H1 (cell line): ENCODE measurements around the gene DOCK9. TPM values are rescaled to one million over a fixed set of nuclear protein-coding genes. Genes with fewer than 3 reads are reported as not detected.

Source experiments
- CHD7 ChIP-seq: fragments of 300-600 bp; sonication (generic); IDR thresholded peaks from 2 replicates; pipeline ENCODE4 v1.7.1; 2012; ENCODE audit warnings: low read length, moderate library complexity, mild to moderate bottlenecking, inconsistent platforms; ENCODE audit not compliant: insufficient replicate concordance
- GABPA ChIP-seq: IDR thresholded peaks from 2 replicates; pipeline ENCODE4 v1.6.1; 2011; ENCODE audit warnings: mild to moderate bottlenecking, low read length, moderate library complexity, borderline replicate concordance; ENCODE audit not compliant: insufficient read depth
- GTF2F1 ChIP-seq: IDR thresholded peaks from 2 replicates; pipeline ENCODE4 v1.6.1; 2012; ENCODE audit warnings: low read depth, low read length, improper control_type of control experiment, borderline replicate concordance
- KDM4A ChIP-seq: IDR thresholded peaks from one replicate; pipeline ENCODE4 v1.7.1; 2012; ENCODE audit warnings: low read depth, mild to moderate bottlenecking, moderate library complexity, low read length, inconsistent platforms; ENCODE audit not compliant: severe bottlenecking
- KDM5A ChIP-seq: fragments of 200-600 bp; IDR thresholded peaks from 2 replicates; pipeline ENCODE4 v1.7.1; 2012; ENCODE audit warnings: mild to moderate bottlenecking, low read length, inconsistent platforms, mixed read lengths
- RAD21 ChIP-seq, 2 experiments: IDR thresholded peaks in 1 of 2; conservative IDR thresholded peaks in 1 of 2; 2 replicates each; pipeline ENCODE4 v1.6.1; 2011; ENCODE audit warnings: low read depth in 2 of 2, low read length in 2 of 2, improper control_type of control experiment in 1 of 2, inconsistent platforms in 1 of 2, mild to moderate bottlenecking in 1 of 2, moderate library complexity in 1 of 2
- SIX5 ChIP-seq: IDR thresholded peaks from 2 replicates; pipeline ENCODE4 v1.6.1; 2011; ENCODE audit warnings: mild to moderate bottlenecking, low read depth, low read length
- polyA plus RNA-seq, 7 experiments: library from polyadenylated mRNA; depleted of rRNA in 3 of 7; stranded (reverse) in 5 of 7; unstranded in 2 of 7; fragments of >200 nt in 5 of 7; fragments of 200-250 nt in 2 of 7; gene quantifications; 1 replicate in 5 of 7; 2 replicates in 1 of 7; 4 replicates in 1 of 7; pipeline versions ENCODE4 v1.2.1 to v1.2.3, GENCODE V29; 2011 to 2013; ENCODE audit warnings: missing spikeins in 2 of 7, mixed read lengths in 2 of 7
- total RNA-seq: library from RNA; stranded (reverse); fragmentation: NEBNext Ultra II Directional; extraction: Animal tissue kit (Norgen Biotek cat#: 25700); gene quantifications from 2 replicates; pipeline ENCODE4 v1.2.1, GENCODE V29; 2021

Gene DOCK9
- total and polyA plus RNA-seq, 2 of the 8 experiments (the other 6 are each of a cell fraction or from before 2014, with no cell fraction given): 21.6 to 31.5 TPM

- TF ChIP-seq KDM4A: no peak
- TF ChIP-seq RAD21 (IDR thresholded peaks at IDR 0.05 in 1 of 2, conservative IDR thresholded peaks at IDR 0.05 in 1 of 2; ENCODE audit: low read depth in 2 of 2, low read length in 2 of 2): no peak
- TF ChIP-seq KDM5A: no peak
- no peak for TF ChIP-seq SIX5
- TF ChIP-seq CHD7: no peak
- no peak for TF ChIP-seq GTF2F1
- TF ChIP-seq GABPA: no peak
Observed at GRCh38 chr13:98798849-98799645, 178.8 kb downstream of the DOCK9 start (continued).
